Kidney (tissue), 14 donors: ENCODE results near the gene PLEKHH2. TPM values are rescaled to one million over a fixed set of nuclear protein-coding genes. Genes with fewer than 3 reads are reported as not detected.
A peak's percentile ranks its signal among the peaks of the same experiment; 100 is the strongest.
"Not testable (repeated sequence)": the region's sequence is repeated elsewhere in the genome, so short reads cannot be mapped to it uniquely, and the experiment has no call there.

Source experiments
- DNase-seq, 5 donors: peaks; one replicate each; pipeline ENCODE4 v3.0.0-alpha.2; 2013 to 2020
- FAIRE-seq: peaks from 2 replicates; lab custom pipeline; 2012; peaks lifted over from hg19 to GRCh38; lab: Jason Lieb, UNC
- H3K27ac ChIP-seq, 2 donors: one replicate each; pipeline ENCODE4 v1.7.0; 2013; ENCODE audit warnings: low read depth in 2 of 2, low read length in 2 of 2, inconsistent platforms in 1 of 2
- H3K27me3 ChIP-seq: one replicate; pipeline ENCODE4 v1.7.1; 2013; ENCODE audit warnings: low read length, inconsistent platforms; ENCODE audit not compliant: control insufficient read depth, insufficient read depth
- H3K36me3 ChIP-seq, 3 donors: one replicate each; pipeline versions ENCODE4 v1.7.0 to v1.7.1; 2013; ENCODE audit warnings: low read length in 3 of 3, control low read depth in 1 of 3, inconsistent platforms in 1 of 3; ENCODE audit not compliant: insufficient read depth in 3 of 3, control insufficient read depth in 2 of 3
- H3K4me1 ChIP-seq, 3 donors: one replicate each; pipeline versions ENCODE4 v1.7.0 to v1.7.1; 2013; ENCODE audit warnings: low read length in 3 of 3, inconsistent platforms in 1 of 3, low read depth in 1 of 3; ENCODE audit not compliant: control insufficient read depth in 2 of 3, insufficient read depth in 2 of 3
- H3K4me3 ChIP-seq, 3 donors: one replicate each; pipeline versions ENCODE4 v1.7.0 to v1.8.1; 2013; ENCODE audit warnings: low read length in 3 of 3, control low read depth in 1 of 3, inconsistent platforms in 1 of 3
- H3K9ac ChIP-seq, 3 donors: one replicate each; pipeline versions ENCODE4 v1.7.0 to v1.7.1; 2013; ENCODE audit warnings: low read length in 3 of 3, control low read depth in 1 of 3, inconsistent platforms in 1 of 3
- H3K9me3 ChIP-seq, 3 donors: one replicate each; pipeline versions ENCODE4 v1.7.0 to v1.7.1; 2013; ENCODE audit warnings: low read length in 3 of 3, control low read depth in 1 of 3, inconsistent platforms in 1 of 3; ENCODE audit not compliant: control insufficient read depth in 2 of 3, insufficient read depth in 1 of 3
- intact Hi-C: fragments of 100-400 bp; cut with DNase I; formaldehyde crosslinking; loops from one replicate; pipeline ENCODE4 v1.11.1; 2022
- polyA plus RNA-seq: library from polyadenylated mRNA; stranded (reverse); fragments of 350-450 nt; fragmentation: Illumina TruSeq; extraction: RNeasy Lipid Tissue Mini Kit (QIAGEN cat#74804); gene quantifications from one replicate; pipeline ENCODE4 v1.2.3, GENCODE V29; 2014; ENCODE audit warnings: low read depth, low replicate concordance; ENCODE audit not compliant: insufficient read depth
- total RNA-seq: library from RNA; stranded (reverse); fragmentation: NEBNext Ultra II Directional; extraction: Animal tissue kit (Norgen Biotek cat#: 25700); gene quantifications from one replicate; pipeline ENCODE4 v1.2.1, GENCODE V29; 2021
- TF ChIP-seq, protein P1 (sequence below): IDR thresholded peaks from 3 replicates; pipeline ENCODE4 v1.5.1; 2012; ENCODE audit warnings: mild to moderate bottlenecking, moderate library complexity, borderline replicate concordance; ENCODE audit not compliant: insufficient read depth; ENCODE audit errors: extremely low read depth
- donor health status: control.
- donor health status: control.
- donor health status: control.
- donor health status: control.
- donor health status: control.
- donor health status: DM: yes; HTN: yes; CAD: no.
- donor health status: Normal renal cell carcinoma (clear cell type).

The PLEKHH2 gene
- total and polyA plus RNA-seq, 2 donors from 2014 or later: 4.3 to 25.0 TPM

DNA sequence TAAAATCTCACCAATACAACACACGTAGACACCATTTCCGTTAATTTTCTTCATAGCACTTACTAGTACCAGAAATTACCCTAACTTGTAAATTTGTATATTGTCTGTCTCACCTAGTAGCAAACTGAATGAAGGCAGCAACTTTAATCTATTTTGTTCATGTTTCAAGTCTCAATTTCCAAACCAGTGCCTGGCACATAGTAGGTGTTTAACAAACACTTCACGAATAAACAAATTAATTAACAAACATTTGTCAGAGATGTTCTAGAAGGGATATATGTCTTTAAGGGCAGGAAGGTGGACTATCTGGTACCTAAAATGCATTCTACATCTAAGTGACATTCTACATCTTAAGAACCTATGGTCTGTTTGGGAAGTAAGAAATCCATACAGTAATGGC lies 42.2 kb upstream of the PLEKHH2 start:
- Histone ChIP-seq H3K9ac (peak overlapping the region in 2 of 3 donors; percentile 30 to 99), H3K9me3 (no peaks in the 10 kb centered on the region), H3K27me3 (no peaks in the 10 kb centered on the region), H3K36me3 (peaks cover under 1 to 5% (median 4%) of the 10 kb centered on the region in 3 donors), H3K4me1 (peaks cover 0 to 8% (median 0%) of the 10 kb centered on the region in 3 donors), H3K27ac (no peak overlapping the region), H3K4me3 (peak overlapping the region; percentile 76 to 97 (median 92))
- DNase-seq (no peak), FAIRE-seq (no peak)
- intact Hi-C loops: no loop called here
- TF ChIP-seq, protein P1, sequence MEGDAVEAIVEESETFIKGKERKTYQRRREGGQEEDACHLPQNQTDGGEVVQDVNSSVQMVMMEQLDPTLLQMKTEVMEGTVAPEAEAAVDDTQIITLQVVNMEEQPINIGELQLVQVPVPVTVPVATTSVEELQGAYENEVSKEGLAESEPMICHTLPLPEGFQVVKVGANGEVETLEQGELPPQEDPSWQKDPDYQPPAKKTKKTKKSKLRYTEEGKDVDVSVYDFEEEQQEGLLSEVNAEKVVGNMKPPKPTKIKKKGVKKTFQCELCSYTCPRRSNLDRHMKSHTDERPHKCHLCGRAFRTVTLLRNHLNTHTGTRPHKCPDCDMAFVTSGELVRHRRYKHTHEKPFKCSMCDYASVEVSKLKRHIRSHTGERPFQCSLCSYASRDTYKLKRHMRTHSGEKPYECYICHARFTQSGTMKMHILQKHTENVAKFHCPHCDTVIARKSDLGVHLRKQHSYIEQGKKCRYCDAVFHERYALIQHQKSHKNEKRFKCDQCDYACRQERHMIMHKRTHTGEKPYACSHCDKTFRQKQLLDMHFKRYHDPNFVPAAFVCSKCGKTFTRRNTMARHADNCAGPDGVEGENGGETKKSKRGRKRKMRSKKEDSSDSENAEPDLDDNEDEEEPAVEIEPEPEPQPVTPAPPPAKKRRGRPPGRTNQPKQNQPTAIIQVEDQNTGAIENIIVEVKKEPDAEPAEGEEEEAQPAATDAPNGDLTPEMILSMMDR: no peak

DNA sequence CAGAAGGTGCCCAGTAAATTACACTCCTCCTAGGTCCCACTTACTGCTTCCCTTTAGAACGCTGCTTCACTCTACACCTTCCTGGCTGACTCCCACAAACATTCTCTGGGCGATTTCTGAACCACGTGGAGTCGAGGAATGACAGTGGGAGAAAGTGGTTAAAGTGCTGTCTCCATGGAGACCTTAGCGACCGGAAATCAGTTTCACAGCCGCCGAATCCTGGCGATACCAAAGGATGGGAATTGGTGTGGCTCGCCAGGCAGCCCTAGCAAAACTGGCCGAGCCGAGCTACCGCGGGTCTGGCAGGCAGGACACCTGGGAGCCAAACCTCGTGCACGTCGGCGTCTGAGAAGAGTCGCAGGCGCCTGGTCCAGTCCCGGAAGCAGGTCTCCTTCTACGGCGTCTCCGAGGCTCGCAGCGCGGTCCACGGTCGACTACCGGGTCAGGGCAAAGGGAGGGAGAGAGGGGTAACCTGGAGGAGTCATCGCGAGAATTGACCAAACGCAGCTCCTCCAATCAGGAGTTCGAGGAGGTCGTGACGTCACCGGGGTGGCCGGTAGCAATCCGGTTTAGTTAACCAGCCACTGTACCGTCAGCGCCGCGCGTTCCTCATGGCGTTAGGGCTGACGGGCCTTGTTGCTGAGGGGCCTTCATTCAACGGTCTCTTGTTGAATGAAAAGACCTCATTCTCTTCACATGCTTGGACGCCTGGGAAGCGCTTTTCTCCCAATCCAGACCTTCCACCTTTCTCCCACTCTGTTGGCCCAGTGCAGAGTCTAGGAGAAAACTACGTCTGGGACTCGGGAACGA lies 41.3 kb upstream of the PLEKHH2 start, which contains the start of gene THADA:
TSS of gene THADA (minus strand) at position 436 of the 810 bp plus-strand sequence. CDS start 3,646 bp downstream, outside the sequence.
- H3K36me3 ChIP-seq: peaks cover 0 to 5% (median 1%) of the 10 kb centered on the region in 3 donors
- no peaks in the 10 kb centered on the region for H3K9me3 ChIP-seq
- H3K4me1 ChIP-seq: peaks cover 0 to 8% (median 0%) of the 10 kb centered on the region in 3 donors
- peak within 1 kb of the TSS; percentile 76 to 97 (median 92) for H3K4me3 ChIP-seq
- intact Hi-C loops: no loop called here
- DNase-seq: peak; percentile 99 to 100 (median 99)
- no peaks in the 10 kb centered on the region for H3K27me3 ChIP-seq
- peak within 1 kb of the TSS; percentile 77 to 99 (median 88) for H3K9ac ChIP-seq
- peak within 1 kb of the TSS; percentile 92 to 93 for H3K27ac ChIP-seq
- TF ChIP-seq, protein P1: peak; percentile 14
- peak; percentile 76 for FAIRE-seq

DNA sequence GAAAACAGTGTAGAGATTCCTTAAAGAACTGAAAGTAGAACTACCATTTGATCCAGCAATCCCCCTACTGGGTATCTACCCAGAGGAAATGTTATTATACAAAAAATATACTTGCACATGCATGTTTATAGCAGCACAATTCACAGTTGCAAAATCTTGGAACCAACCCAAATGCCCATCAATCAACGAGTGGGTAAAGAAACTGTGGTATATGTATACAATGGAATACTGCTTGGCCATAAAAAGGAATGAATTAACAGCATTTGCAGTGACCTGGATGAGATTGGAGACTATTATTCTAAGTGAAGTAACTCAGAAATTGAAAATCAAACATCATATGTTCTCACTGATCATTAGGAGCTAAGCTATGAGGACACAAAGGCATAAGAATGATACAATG lies 36.5 kb upstream of the PLEKHH2 start:
- FAIRE-seq: not testable (repeated sequence)

DNA sequence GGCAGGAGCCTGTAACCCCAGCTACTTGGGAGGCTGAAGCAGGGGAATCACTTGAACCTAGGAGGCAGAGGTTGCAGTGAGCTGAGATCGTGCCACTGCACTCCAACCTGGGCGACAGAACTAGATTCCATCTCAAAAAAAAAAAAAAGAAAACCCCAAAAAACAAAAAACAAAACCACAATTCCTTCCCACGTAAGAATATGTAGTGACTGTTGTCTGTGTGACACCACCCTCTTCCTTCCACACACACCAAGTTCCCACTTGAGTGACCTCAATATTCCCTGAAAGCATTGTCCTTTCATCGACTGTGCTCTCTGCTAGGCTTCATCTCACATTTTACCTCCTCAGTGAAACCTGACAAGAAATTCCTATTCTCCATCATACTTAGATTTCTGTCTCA lies 32.4 kb upstream of the PLEKHH2 start:
- intact Hi-C loops: no loop called here
- H3K9me3 ChIP-seq: no peaks in the 10 kb centered on the region
- peaks cover 0 to 2% (median 0%) of the 10 kb centered on the region in 3 donors for H3K4me1 ChIP-seq
- no peak overlapping the region for H3K27ac ChIP-seq
- H3K4me3 ChIP-seq: no peak overlapping the region
- DNase-seq (no peak), FAIRE-seq (no peak)
- H3K27me3 ChIP-seq: no peaks in the 10 kb centered on the region
- no peaks in the 10 kb centered on the region for H3K36me3 ChIP-seq
- H3K9ac ChIP-seq: no peak overlapping the region
- TF ChIP-seq, protein P1: no peak

More for the DNA sequence above, 36.5 kb upstream of the PLEKHH2 start:
- H3K9ac ChIP-seq, H3K4me1 ChIP-seq, intact Hi-C loops, H3K36me3 ChIP-seq, H3K9me3 ChIP-seq, H3K4me3 ChIP-seq, H3K27ac ChIP-seq, DNase-seq, H3K27me3 ChIP-seq: not testable (repeated sequence)
